ENCODE results near the gene CCDC85C.

- no peak for TF ChIP-seq CTCF (conservative IDR thresholded peaks at IDR 0.05; ENCODE audit: low read length)
- no peak for TF ChIP-seq EZH2phosphoT487 (IDR thresholded peaks at IDR 0.05; ENCODE audit: borderline replicate concordance, low read depth, low read length)
These were observed 135.0 kb downstream of the CCDC85C start for GRCh38 chr14:99468836-99469592.

Measured in OCI-LY7 (cell line).